ENCODE data around the gene LYPD6B.
"Not testable (repeated sequence)": the region's sequence is repeated elsewhere in the genome, so short reads cannot be mapped to it uniquely, and the experiment has no call there.

Gene LYPD6B

DNA sequence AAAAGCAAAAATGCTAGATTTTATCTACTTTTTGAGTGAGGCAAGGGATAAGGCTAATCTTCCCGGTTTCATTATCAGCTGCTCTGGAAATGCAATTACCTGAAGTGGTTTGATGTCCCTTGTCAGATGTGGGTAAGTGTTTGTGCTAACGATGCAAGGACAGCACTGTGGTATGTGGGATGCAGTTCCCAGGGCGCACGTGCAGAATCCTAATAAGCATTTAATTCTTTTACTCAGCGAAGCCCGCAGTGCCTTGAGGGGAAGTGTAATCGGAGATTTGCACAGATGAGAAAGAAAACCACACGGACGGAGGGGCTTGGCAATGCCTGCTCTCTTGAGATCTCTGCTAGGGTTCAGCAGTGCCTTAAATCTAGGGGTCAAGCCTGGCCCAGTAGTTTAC is 183.4 kb downstream of the LYPD6B start:
- DNase-seq = no peak

DNA sequence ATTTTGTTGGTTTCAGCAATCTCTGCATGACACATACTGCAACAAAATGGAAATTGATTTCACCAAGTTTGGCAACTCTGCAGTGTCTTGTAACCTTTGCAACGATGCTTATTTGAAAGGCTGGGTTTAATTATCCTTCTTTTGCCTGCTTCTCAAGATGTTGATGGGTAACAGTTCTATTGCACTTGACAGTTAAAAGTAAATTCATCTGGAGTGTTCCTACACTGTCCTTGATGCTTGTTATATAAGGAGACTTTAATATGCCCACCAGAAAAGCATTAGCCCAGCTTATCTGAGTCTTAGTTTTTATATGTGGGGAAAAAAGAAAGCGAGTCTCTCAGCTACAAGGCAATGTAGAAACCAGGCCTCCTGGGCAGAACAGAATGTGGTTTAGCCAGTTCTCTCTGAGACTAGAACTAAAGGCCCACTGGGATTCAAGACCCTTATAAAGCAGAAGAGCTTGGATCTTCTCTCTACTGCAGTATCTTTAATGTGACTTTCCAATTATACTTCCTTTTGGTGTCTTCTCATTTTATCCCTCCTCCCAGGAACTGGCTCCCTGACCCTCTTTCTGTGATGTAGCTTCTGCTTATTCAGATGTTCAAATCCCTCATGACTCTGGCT is 185.1 kb downstream of the LYPD6B start:
- DNase-seq = no peak

DNA sequence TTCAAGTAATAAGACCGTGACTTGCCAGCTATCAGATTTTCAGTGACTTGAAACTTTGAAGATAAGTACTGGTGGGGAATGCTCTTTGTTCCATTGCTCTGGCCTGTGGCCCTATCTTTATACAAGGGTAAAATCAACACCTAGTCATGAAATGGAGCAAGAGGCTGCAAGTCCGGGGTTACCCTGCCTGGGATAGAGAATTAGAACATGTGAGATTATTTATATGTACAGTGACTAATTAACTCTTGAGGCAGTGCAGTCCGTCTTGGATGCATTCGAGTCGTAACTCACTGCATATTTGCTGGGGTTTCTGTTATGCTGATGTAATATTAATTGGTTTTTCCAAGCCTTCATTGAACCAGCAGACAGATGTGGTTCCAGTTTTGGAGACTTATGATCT is 186.0 kb downstream of the LYPD6B start:
- DNase-seq = no peak

DNA sequence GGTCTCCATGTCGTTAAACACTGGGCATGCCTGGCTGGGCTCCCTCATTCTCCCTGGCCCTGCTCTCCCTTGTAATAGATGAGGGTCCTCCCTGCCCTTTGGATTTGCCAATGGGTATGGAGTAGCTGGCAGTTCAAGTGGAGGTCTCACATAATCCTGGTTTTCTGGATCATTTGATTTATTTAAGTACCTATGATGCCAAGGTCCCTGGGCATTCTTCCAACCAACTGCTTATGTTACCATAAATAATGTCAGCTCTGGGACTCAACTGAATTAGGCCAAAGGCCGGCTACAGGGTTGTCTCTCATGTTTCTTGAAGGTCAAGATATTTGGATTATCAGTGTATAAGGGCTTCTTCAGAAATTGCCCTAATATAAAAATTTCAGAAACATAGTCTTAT is 186.9 kb downstream of the LYPD6B start:
- DNase-seq = peak; percentile 25

DNA sequence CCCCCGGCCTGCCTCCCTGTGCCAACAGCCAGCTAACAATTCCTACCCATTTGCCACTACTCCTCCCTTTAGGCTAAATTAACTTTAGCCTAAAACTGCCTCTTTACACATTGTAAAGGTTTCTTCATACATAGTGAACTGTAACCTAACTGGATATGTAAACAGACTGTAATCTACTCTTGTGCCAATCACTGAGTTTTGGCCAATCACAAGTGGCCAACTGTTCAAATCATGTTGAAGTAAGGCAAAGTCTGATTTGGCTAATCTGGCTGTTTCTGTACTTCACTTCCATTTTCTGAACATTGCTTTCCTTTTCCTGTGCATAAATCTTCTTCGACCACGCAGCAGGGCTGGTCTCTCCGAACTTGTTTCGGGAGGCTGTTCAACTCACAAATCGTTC is 188.3 kb downstream of the LYPD6B start:
- no peak for DNase-seq

DNA sequence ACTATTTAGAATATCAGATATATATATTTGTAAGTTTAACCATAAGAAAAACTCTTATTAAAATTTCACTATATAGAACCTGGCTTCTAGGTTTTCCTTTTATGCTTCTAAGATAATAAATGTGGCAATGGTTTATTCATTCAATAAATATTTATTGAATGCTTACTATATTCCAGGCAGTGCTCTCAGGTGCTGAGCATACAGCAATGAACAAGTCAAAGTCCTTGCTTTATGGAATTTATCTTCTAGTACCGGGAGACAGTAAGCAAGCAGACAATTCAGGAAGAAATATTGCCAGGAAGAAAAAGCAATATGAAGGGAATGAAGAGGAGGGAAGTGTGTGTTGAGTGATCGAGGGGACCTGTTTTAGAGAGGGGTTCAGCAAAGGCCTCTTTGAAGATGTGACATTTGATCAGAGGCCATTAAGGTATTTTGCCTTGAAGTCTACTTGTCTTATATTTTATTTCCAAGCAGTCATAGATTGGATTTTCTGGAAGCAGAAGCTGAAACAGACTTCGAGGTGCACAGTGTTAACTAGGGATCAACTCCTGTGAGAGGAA is 197.4 kb downstream of the LYPD6B start:
- DNase-seq = no peak

DNA sequence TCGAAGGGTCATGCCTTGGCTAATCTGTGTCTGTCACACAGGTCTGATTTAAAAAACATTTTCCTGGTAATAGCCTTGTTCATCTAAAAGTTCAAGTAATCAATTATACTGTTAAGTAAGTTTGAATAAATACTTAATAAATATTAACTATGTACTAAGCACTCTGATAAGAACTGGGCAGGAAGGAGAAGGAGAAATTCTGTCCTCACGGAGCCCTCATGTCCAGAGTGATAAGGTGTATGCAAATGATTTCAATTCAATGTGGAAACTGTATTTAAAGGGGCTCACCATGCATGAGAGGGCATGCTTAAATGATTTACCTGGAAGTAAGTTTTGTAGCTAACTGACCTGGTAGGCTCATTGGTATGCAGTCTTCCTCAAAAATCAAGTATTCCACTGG is 197.9 kb downstream of the LYPD6B start:
- no peak for DNase-seq

DNA sequence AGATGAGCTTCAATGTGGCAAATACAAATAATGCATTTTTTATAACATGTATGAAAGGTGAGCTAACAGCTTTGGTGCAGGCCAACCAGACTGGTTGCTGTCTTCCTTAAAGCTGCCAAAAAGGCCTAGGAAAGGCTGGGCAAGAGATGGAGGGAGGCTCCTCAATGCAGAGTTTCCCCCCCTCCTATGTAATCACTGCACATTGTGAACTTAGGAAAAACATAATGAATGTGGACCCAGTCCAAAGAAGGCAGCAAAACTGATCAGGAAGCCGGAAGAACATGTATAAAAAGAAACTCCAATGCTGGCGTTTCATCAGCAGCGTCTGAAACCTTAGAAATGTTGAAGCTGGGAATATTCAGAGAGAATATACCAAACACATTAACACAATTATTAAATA is 207.7 kb downstream of the LYPD6B start:
- no peak for DNase-seq

DNA sequence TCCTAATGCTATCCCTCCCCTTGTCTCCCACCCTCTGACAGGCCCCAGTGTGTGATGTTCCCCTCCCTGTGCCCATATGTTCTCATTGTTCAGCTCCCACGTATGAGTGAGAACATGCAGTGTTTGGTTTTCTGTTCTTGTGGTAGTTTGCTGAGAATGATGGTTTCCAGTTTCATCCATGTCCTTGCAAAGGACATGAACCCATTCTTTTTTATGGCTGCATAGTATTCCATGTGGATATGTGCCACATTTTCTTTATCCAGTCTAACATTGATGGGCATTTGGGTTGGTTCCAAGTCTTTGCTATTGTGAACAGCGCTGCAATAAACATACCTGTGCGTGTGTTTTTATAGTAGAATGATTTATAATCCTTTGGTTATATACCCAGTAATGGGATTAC is 212.9 kb downstream of the LYPD6B start:
- DNase-seq = not testable (repeated sequence)

DNA sequence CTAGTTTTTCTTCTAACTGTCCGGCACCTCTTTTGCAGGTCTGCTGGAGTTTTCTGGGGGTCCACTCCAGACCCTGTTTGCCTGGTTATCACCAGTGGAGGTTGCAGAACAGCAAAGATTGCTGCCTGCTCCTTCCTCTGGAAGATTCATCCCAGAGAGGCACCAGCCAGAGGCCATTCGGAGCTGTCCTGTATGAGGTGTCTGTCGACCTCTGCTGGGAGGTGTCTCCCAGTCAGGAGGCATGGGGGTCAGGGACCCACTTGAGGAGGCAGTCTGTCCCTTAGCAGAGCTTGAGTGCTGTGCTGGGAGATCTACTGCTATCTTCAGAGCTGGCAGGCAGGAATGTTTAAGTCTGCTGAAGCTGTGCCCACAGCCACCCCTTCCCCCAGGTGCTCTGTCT is 218.4 kb downstream of the LYPD6B start:
- not testable (repeated sequence) for DNase-seq

DNA sequence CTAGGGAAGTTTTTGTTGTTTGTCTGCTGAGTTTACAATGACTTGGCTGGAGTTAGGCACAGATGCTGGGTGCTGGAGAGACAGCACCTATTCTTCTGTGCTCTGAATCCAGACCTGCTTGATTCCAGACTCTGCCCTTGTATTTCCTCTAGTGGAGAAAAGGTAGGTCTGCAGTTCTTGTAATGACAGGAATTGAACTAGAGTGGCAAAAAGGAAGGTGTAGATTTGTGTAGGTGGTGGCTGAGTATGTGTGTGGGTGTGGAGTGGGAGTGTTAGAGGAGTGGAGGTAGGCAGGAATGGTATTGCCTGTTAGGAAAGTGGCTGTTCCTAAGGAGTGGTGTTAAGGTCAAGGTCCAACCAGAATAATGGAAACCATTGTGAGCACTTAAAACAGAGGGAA is 220.0 kb downstream of the LYPD6B start:
- DNase-seq = no peak

DNA sequence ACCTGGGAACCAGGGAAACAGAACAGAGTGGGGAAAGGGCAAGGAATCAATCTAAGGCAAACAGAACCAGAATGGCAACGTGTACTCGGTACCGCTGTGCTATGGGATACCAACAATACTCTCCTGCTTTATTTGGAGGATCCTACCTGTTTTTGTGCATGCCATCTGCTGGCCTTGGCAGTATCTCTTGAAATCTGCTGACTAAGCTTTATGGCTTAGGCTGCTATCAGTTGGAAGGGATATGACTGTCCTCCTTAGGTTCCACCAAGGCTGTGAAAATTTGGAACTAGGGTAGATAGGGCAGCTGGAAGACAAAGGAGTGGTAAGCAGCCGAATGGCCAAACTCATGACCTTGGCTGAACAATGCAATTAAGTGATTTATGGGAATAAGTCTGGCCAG is 220.6 kb downstream of the LYPD6B start:
- DNase-seq = no peak

DNA sequence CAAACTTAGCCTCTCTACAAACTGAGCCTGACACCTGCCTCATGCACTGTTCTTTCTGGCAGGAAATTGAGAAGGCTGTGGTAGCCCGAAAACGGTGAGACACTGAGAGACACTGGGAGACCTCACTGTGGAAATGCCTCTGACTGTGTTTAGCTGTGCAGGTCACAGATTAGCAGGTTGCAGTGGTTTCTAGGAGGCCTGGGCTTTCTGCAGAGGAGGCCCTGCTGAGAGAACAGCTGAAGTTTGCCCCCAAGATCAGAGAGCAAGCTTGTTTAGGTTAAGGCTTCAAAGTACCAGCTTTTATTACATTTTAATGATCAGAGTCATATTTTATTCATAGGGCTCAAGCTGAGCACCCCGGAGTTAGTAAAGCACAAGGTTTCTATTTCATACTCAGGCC is 223.2 kb downstream of the LYPD6B start:
- no peak for DNase-seq

Measured in DMS153 (cell line).